Rectal smooth muscle tissue (tissue), 1 donor: ENCODE results near the gene SV2B.

ENCODE experiments used
- H3K27ac ChIP-seq: one replicate; pipeline ENCODE4 v1.7.0; 2013; ENCODE audit warnings: low read depth, low read length, inconsistent platforms
- H3K27me3 ChIP-seq: one replicate; pipeline ENCODE4 v1.7.0; 2013; ENCODE audit warnings: low read length; ENCODE audit not compliant: control insufficient read depth, insufficient read depth
- H3K36me3 ChIP-seq: one replicate; pipeline ENCODE4 v1.7.0; 2013; ENCODE audit warnings: low read length; ENCODE audit not compliant: control insufficient read depth, insufficient read depth
- H3K4me1 ChIP-seq: one replicate; pipeline ENCODE4 v1.7.0; 2013; ENCODE audit warnings: low read length; ENCODE audit not compliant: control insufficient read depth, insufficient read depth
- H3K4me3 ChIP-seq: one replicate; pipeline ENCODE4 v1.7.0; 2013; ENCODE audit warnings: low read length
- H3K9ac ChIP-seq: one replicate; pipeline ENCODE4 v1.7.0; 2013; ENCODE audit warnings: low read length

The SV2B gene

DNA sequence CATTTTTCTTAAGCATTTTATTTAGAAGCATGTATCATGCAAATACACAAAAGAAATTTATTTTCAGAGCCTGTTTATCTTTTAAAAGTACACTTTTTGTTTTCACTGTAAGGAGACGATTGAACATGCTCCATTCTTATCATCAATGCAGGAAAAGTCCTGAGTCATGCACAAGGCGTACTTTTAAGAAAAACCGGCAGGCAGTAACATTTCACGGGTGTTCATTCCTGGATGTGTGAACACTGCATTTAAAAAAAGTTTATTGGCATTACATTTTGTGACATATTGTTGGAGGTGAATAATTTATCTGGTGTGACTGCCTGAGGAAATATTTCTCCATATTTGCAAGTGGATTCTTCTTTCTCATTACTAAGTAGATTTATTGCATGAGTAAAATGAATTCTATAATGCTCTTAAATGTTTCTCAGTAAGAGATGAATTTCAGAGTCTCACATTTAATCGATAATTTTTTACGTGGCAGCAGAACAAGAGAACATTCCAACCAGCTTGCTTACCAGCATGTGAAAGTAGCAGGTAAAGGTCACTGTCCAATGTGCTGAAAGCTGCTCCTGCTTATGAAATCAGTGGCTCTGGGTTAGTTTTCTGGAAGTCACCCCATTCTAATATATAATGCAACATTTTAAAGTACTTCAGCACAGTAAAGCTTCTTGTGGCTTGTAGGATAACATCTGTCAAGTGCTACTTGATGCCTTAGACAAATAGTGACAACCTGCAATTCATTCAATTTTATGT is 87.0 kb downstream of the SV2B start:
- Histone ChIP-seq H3K9ac (no peak overlapping the region), H3K4me3 (no peak overlapping the region), H3K36me3 (no peaks in the 10 kb centered on the region), H3K27ac (no peak overlapping the region), H3K27me3 (no peaks in the 10 kb centered on the region), H3K4me1 (no peaks in the 10 kb centered on the region)

DNA sequence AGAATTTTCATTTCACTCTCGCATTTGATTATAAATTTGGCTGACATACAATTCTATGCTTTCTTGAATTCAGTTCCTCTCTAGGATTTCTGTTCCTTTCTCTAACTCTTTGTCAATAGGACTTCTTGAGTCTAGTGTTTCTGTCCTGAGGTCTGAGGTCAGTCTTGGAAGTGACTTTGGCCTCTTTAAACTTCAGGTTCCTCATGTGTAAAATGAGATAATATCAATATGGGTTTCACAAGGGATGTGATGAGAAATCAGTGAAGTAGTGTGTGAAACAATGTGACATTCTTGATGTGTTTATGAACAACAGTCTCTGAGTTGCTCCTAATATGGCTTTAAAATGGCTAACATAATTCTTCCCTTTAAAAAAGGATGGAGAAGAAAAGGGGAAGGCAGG is 92.2 kb downstream of the SV2B start:
- H3K9ac ChIP-seq = no peak overlapping the region
- no peaks in the 10 kb centered on the region for H3K4me1 ChIP-seq
- H3K27me3 ChIP-seq = no peaks in the 10 kb centered on the region

DNA sequence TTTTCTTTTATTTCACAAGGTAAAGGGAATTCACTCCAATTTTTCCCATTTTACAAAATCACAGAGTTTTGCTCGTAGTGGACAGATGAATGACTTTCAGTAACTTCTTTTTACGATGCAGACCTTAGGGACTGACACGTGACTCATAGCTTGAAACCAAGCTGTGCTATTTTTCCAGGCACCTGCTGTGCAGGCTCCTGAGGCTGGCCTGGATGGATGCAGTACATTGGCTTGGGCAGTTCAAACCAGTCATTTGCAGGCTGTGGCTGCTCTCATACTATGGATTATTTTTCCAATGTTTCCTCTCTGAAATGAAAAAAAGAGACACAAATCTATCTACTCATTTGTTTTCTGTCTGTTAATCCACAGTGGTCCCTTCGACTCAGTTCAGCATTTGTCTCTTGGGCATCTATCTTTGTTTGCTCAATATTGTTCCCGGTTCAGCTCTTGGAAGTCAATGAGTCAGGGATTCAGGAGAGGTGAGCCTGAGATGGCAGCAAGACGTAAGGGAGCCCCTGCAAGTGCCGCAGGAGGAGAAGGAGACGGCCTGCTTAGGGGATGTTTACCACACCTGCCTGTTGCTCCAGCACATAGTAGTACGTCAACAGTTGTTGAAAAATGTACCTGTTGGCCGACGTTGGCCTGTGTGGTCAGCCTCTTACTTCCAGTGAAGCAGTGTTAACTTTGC is 92.8 kb downstream of the SV2B start:
- Histone ChIP-seq H3K9ac (no peak overlapping the region), H3K4me1 (no peaks in the 10 kb centered on the region), H3K36me3 (no peaks in the 10 kb centered on the region), H3K27ac (no peak overlapping the region), H3K4me3 (no peak overlapping the region), H3K27me3 (no peaks in the 10 kb centered on the region)

More for the DNA sequence above, 92.2 kb downstream of the SV2B start:
- Histone ChIP-seq H3K27ac (no peak overlapping the region), H3K4me3 (no peak overlapping the region), H3K36me3 (no peaks in the 10 kb centered on the region)

DNA sequence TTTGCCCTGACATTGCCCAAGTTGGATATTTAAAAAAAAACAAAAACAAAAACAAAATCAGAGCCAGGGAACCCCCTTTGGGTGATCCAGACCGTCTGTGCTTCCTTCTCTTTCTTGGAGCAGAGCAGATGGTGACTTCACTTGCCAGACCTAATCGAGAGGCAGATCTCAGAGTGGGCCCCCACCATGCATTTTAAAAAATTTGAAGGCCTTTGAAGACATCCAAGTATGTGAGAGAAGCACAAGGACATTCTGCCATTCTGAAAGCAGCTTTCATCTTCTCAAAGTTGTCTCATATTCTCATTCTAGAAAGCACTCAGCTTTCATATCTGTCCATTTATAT is 93.3 kb downstream of the SV2B start:
- Histone ChIP-seq H3K36me3 (no peaks in the 10 kb centered on the region), H3K9ac (no peak overlapping the region), H3K27me3 (no peaks in the 10 kb centered on the region), H3K4me1 (no peaks in the 10 kb centered on the region), H3K27ac (no peak overlapping the region), H3K4me3 (no peak overlapping the region)

DNA sequence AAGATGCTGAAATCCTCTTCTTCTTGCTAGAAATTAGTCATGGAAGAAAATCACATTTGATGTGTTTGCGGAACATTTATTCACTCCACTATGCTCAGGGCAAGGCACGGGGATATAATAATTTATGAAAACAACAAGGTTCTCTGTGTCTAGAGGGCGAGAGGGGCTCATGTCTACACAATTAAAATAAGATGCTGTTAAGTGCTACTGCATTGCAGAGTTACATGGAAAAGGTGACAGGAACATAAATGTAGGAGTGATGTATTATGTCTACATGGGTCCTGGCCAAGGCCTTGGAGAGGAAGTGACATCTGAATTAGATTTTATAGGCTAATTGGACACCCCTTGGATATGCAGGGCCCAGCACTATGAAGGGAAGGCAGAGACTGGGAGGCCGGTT is 96.1 kb downstream of the SV2B start:
- Histone ChIP-seq H3K27me3 (no peaks in the 10 kb centered on the region), H3K4me1 (no peaks in the 10 kb centered on the region), H3K9ac (no peak overlapping the region), H3K4me3 (no peak overlapping the region), H3K27ac (no peak overlapping the region), H3K36me3 (no peaks in the 10 kb centered on the region)

DNA sequence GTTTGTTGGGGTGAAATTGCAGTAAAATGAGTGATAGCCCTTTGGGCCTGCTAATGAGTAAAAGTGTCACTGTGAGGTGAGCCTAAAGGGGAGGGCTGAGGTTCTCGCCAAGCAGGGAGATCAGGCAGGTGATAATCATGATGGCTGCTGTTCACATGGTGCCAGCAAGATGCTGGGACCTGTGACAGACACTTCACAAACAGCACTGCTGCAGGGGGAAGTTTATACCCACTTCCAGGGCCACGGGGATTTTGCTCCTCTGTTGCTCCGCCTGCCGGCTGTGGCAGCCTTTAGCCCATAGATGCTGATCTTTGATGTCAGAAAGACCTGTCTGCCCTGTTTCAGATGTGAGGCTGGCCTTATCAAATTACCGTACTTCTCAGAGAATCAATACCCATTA is 96.7 kb downstream of the SV2B start:
- no peaks in the 10 kb centered on the region for H3K36me3 ChIP-seq
- no peaks in the 10 kb centered on the region for H3K27me3 ChIP-seq
- H3K9ac ChIP-seq = no peak overlapping the region
- H3K4me3 ChIP-seq = no peak overlapping the region
- no peaks in the 10 kb centered on the region for H3K4me1 ChIP-seq
- no peak overlapping the region for H3K27ac ChIP-seq

DNA sequence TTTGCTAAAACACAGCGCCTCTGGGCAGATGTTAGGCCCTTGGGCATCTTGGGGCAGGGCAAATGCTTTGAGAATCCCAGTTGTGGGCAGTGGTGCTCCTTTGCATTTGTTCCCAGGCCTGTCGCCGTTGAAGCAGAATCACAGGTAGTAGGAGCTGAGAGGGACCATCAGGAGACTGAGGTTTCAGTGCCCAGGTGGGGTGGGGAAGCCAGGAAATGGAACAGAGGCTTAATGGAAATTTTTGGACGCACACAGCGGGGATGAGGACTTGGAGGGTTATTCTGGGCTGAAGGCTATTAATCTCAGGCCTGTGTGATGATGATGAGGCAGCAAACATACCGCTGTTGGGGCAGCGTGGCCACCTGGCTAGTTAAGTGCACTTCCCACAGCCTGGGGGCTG is 99.5 kb downstream of the SV2B start:
- Histone ChIP-seq H3K4me1 (no peaks in the 10 kb centered on the region), H3K27ac (no peak overlapping the region), H3K36me3 (no peaks in the 10 kb centered on the region), H3K9ac (no peak overlapping the region), H3K4me3 (no peak overlapping the region), H3K27me3 (no peaks in the 10 kb centered on the region)

DNA sequence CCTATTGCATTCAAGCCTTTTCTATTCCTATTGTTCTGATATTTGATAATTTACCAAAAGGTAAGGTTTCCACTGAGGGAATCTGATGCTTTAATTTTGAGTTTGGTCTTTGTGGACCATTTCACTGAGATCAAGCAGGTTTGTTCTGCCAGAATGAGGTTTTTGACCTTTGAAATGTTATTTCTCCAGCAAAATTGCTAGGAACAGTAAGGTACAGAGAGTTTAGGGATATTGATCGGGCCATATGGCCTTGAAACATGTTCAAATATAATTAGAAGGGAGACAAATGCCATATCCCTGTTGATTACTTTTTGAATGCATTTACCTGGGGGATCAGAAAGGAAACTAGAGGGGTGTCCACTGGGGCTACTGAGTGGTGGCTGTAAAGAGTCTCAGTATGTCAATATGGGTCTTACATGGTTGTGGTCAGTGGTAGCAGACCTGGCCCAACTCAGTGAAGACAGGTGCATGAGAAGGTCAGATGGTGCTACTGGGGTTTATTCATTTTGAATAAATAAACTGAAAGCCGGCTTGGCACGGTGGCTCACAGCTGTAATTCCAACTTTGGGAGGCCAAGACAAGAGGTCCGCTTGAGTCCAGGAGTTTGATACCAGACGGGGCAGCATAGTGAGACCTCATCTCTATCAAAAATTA is 100.2 kb downstream of the SV2B start:
- H3K4me1 ChIP-seq = no peaks in the 10 kb centered on the region
- H3K36me3 ChIP-seq = no peaks in the 10 kb centered on the region
- no peak overlapping the region for H3K4me3 ChIP-seq
- no peaks in the 10 kb centered on the region for H3K27me3 ChIP-seq
- no peak overlapping the region for H3K27ac ChIP-seq
- no peak overlapping the region for H3K9ac ChIP-seq

DNA sequence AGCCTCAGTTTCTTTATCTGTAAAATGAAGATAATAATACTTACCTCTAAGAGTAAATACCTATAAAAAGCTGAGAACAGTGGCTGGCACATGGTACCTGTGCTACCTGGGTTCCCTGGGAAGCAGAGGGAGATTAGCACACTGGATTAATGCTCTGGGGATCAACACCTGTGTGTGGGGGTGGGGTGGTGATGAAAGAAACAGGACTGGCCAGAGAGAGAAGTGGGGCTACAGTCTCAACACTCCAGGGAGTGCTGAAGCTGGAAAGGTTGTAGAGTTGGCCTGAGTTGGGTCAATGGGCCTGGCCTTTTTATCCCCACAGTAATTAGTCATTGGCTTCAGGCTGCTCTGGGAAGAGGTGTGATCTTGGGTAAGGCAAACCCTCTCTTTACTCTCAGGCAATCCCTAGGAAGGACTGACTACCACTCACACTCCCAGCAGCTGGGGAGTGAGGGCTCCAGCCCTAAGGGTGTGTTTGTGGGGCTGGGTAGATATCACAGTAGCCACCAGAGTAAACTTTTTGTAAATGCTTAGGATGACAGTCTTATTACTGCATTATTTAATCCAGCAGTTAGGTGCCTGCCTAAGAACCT is 102.5 kb downstream of the SV2B start:
- Histone ChIP-seq H3K4me1 (no peaks in the 10 kb centered on the region), H3K4me3 (no peak overlapping the region), H3K27ac (no peak overlapping the region), H3K36me3 (no peaks in the 10 kb centered on the region), H3K27me3 (no peaks in the 10 kb centered on the region), H3K9ac (no peak overlapping the region)

DNA sequence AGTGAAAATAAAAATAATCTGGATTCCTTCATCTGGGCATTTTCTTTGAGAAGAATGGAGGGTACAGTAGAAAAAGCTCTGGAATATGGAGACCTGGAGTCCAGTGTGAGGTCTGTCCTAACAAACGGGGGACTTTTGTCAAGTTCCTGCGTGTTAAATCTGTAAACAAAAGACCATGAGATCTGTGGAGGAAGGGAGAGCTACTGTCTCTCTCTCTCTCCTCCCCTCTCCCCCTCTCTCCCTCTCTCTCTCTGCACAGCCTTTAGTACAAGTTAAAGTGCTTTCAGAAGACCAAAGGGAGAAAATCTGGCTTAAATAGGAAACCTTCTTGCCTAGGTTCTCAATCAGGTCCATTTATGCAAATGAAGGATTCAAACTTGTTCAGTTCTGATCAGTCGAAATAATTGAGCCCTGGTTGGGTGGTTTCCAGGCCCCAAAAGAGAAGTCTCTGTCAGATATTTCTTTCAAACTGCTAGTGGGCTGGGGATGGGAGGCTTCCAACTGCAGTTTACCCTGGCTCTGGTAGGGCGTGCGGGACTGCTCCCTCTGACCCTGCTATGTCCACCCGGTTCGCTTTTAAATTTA is 103.7 kb downstream of the SV2B start:
- H3K27me3 ChIP-seq = no peaks in the 10 kb centered on the region
- no peak overlapping the region for H3K9ac ChIP-seq
- no peaks in the 10 kb centered on the region for H3K4me1 ChIP-seq
- no peaks in the 10 kb centered on the region for H3K36me3 ChIP-seq
- no peak overlapping the region for H3K27ac ChIP-seq
- no peak overlapping the region for H3K4me3 ChIP-seq

DNA sequence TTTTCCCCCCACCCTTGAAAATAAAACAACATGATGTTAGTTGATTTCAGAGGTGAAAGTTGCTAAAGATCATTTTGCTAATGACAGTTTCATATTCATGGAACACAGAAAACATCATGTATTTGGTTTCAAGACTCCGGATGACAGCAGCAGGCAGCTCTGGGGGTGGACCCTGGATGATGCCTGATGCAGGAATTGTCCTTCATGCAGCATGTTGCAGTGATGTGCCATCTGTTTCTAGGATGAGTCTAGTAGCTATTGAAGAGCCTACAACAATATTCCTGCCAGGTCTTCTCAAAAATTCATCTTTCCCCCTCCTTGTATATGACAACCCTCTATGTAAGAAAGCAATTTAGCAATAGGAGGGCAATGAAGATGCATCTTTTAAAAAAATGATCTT is 108.3 kb downstream of the SV2B start:
- Histone ChIP-seq H3K27me3 (peaks cover 4% of the 10 kb centered on the region), H3K9ac (no peak overlapping the region), H3K27ac (no peak overlapping the region), H3K36me3 (no peaks in the 10 kb centered on the region), H3K4me3 (no peak overlapping the region), H3K4me1 (no peaks in the 10 kb centered on the region)

DNA sequence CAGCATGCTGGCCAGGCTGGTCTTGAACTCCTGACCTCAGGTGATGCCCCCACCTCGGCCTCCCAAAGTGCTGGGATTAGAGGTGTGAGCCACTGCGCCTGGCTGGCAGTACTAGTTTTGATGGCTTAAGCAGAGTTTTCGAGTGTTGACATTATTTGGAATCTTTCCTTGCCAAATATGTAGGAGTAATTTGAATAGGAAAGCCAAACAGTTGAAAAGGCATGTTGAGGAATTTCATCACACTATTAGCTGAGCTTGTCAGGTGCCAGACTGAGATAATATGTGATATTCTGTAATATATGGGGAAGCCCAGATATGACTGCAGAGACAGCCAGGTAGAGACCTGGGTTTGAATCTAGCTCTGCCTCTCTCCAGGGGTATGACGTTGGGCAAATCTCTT is 109.3 kb downstream of the SV2B start:
- peaks cover 4% of the 10 kb centered on the region for H3K27me3 ChIP-seq
- H3K4me1 ChIP-seq = no peaks in the 10 kb centered on the region
- H3K4me3 ChIP-seq = no peak overlapping the region
- H3K9ac ChIP-seq = no peak overlapping the region
- H3K36me3 ChIP-seq = no peaks in the 10 kb centered on the region
- no peak overlapping the region for H3K27ac ChIP-seq
